ENCODE results near the gene FAM20A. TPM values are rescaled to one million over a fixed set of nuclear protein-coding genes. Genes with fewer than 3 reads are reported as not detected.

FAM20A gene
- total RNA-seq, 1 donor from 2014 or later: 11.5 TPM

- H3K4me3 Mint-ChIP-seq: no peak overlapping the region
Measured at GRCh38 chr17:68568581-68568980, 32.6 kb downstream of the FAM20A start.

GRCh38 chr17:68567581-68567980 is 33.6 kb downstream of the FAM20A start:
- Mint-ChIP-seq H3K27ac (peak overlapping the region; percentile 32), H3K36me3 (no peaks in the 10 kb centered on the region), H3K4me3 (no peak overlapping the region), H3K4me1 (ENCODE audit: unreplicated experiment) (no peaks in the 10 kb centered on the region), H3K9me3 (peaks cover 4% of the 10 kb centered on the region), H3K27me3 (no peaks in the 10 kb centered on the region)
- no peak for DNase-seq (ENCODE audit: extremely low spot score, unreplicated experiment)
- TF ChIP-seq, protein P1, sequence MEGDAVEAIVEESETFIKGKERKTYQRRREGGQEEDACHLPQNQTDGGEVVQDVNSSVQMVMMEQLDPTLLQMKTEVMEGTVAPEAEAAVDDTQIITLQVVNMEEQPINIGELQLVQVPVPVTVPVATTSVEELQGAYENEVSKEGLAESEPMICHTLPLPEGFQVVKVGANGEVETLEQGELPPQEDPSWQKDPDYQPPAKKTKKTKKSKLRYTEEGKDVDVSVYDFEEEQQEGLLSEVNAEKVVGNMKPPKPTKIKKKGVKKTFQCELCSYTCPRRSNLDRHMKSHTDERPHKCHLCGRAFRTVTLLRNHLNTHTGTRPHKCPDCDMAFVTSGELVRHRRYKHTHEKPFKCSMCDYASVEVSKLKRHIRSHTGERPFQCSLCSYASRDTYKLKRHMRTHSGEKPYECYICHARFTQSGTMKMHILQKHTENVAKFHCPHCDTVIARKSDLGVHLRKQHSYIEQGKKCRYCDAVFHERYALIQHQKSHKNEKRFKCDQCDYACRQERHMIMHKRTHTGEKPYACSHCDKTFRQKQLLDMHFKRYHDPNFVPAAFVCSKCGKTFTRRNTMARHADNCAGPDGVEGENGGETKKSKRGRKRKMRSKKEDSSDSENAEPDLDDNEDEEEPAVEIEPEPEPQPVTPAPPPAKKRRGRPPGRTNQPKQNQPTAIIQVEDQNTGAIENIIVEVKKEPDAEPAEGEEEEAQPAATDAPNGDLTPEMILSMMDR (conservative IDR thresholded peaks at IDR 0.05): no peak

More at GRCh38 chr17:68568581-68568980, 32.6 kb downstream of the FAM20A start:
- DNase-seq (ENCODE audit: extremely low spot score, unreplicated experiment): no peak
- Mint-ChIP-seq H3K36me3 (no peaks in the 10 kb centered on the region), H3K9me3 (peaks cover 4% of the 10 kb centered on the region), H3K27me3 (no peaks in the 10 kb centered on the region), H3K27ac (no peak overlapping the region), H3K4me1 (ENCODE audit: unreplicated experiment) (no peaks in the 10 kb centered on the region)
- TF ChIP-seq, protein P1 (conservative IDR thresholded peaks at IDR 0.05): no peak

- TF ChIP-seq, protein P1 (conservative IDR thresholded peaks at IDR 0.05): no peak
- Mint-ChIP-seq H3K4me1 (ENCODE audit: unreplicated experiment) (no peaks in the 10 kb centered on the region), H3K27ac (no peak overlapping the region), H3K9me3 (peaks cover 4% of the 10 kb centered on the region), H3K36me3 (no peaks in the 10 kb centered on the region), H3K4me3 (no peak overlapping the region), H3K27me3 (no peaks in the 10 kb centered on the region)
- DNase-seq (ENCODE audit: extremely low spot score, unreplicated experiment): no peak
Measured at GRCh38 chr17:68567035-68567434, 34.1 kb downstream of the FAM20A start.

DNA sequence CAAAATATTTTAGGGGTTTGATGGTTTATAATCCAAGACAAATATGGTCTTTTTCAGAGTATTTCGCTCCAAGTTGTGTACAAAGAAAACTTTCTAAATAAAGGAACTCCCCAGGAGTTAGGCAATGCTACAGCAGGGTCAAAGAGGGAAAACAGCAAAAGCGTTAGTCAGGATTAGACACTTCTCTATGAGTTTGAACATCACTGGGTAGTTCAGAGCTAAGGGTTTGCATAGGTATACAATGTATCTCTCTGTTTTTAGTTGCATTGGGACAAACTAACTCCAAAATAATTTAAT is 34.8 kb downstream of the FAM20A start:
- TF ChIP-seq, protein P1 (conservative IDR thresholded peaks at IDR 0.05): no peak
- no peaks in the 10 kb centered on the region for H3K4me1 Mint-ChIP-seq (ENCODE audit: unreplicated experiment)
- H3K36me3 Mint-ChIP-seq: no peaks in the 10 kb centered on the region
- no peak overlapping the region for H3K27ac Mint-ChIP-seq
- H3K9me3 Mint-ChIP-seq: peaks cover 4% of the 10 kb centered on the region
- no peaks in the 10 kb centered on the region for H3K27me3 Mint-ChIP-seq
- no peak overlapping the region for H3K4me3 Mint-ChIP-seq
- DNase-seq (ENCODE audit: extremely low spot score, unreplicated experiment): no peak

GRCh38 chr17:68565661-68566441 is 35.3 kb downstream of the FAM20A start:
- Mint-ChIP-seq H3K9me3 (peaks cover 4% of the 10 kb centered on the region), H3K27me3 (no peaks in the 10 kb centered on the region), H3K36me3 (no peaks in the 10 kb centered on the region), H3K4me1 (ENCODE audit: unreplicated experiment) (no peaks in the 10 kb centered on the region), H3K4me3 (no peak overlapping the region), H3K27ac (no peak overlapping the region)
- TF ChIP-seq, protein P1 (conservative IDR thresholded peaks at IDR 0.05): no peak
- DNase-seq (ENCODE audit: extremely low spot score, unreplicated experiment): no peak
